Cardiac muscle cell (in vitro differentiated cells and primary cell): ENCODE results near the gene TRIM54. TPM values are rescaled to one million over a fixed set of nuclear protein-coding genes. Genes with fewer than 3 reads are reported as not detected.
A peak's percentile ranks its signal among the peaks of the same experiment; 100 is the strongest.

Source experiments
- DNase-seq, 2 donors: peaks; one replicate each; pipeline versions ENCODE4 v3.0.0 to v3.0.0-alpha.2; 2010 to 2017; ENCODE audit warnings: low read depth in 1 of 2, low spot score in 1 of 2
- H3K27ac ChIP-seq: fragments of 200-600 bp; sonication (generic); 2 replicates; pipeline ENCODE4 v1.5.1; 2016
- H3K27me3 ChIP-seq: fragments of 200-600 bp; sonication (generic); 2 replicates; pipeline ENCODE4 v1.6.0; 2016; ENCODE audit warnings: control low read depth
- H3K36me3 ChIP-seq: fragments of 200-600 bp; sonication (generic); 2 replicates; pipeline ENCODE4 v1.5.1; 2016; ENCODE audit warnings: control low read depth
- H3K4me1 ChIP-seq: fragments of 200-600 bp; sonication (generic); 2 replicates; pipeline ENCODE4 v1.8.1; 2017; ENCODE audit warnings: low read depth, mild to moderate bottlenecking, mixed run types
- H3K4me3 ChIP-seq: fragments of 200-600 bp; sonication (generic); 2 replicates; pipeline ENCODE4 v1.5.1; 2016; ENCODE audit warnings: mild to moderate bottlenecking
- H3K9me3 ChIP-seq: fragments of 200-600 bp; sonication (generic); 2 replicates; pipeline ENCODE4 v1.5.1; 2017; ENCODE audit warnings: low read depth, mild to moderate bottlenecking, control low read depth
- polyA plus RNA-seq: library from polyadenylated mRNA; unstranded; fragments of >200 nt; fragmentation: Nextera tagmentation; extraction: Ambion mirVana; gene quantifications from 2 replicates; pipeline ENCODE4 v1.2.1, GENCODE V29; 2016
- total RNA-seq: library from RNA; depleted of rRNA; stranded (reverse); fragments of >200 nt; gene quantifications from 2 replicates; pipeline ENCODE4 v1.2.3, GENCODE V29; 2016
- TF ChIP-seq, protein P1 (sequence below): IDR thresholded peaks from 2 replicates; pipeline ENCODE4 v1.5.1; 2012; ENCODE audit warnings: low read depth, mild to moderate bottlenecking, low read length

TRIM54 gene
- total and polyA plus RNA-seq, 2 experiments from 2014 or later, result 46.7 to 65.9 TPM

DNA sequence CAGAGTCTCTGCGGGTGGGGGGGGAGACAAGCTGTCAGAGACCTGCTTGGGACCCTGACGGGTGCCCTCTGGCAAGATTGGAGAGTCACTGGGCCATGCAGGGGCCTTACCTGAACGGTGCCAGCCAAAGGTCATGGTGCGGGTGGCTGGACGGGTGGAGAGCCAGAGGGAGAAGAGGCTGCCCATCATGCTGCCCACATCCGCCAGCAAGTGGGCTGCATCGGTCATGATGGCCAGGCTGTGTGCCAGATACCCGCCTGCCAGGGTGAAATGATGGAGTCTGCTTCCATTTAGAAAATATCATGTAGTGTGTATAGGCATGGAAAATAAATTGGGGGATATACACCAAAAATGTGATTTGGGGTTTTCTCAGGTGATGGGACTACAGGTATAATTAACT lies 24.2 kb upstream of the TRIM54 start:
- Histone ChIP-seq H3K27me3 (no peaks in the 10 kb centered on the region), H3K4me1 (peaks cover 19% of the 10 kb centered on the region)

DNA sequence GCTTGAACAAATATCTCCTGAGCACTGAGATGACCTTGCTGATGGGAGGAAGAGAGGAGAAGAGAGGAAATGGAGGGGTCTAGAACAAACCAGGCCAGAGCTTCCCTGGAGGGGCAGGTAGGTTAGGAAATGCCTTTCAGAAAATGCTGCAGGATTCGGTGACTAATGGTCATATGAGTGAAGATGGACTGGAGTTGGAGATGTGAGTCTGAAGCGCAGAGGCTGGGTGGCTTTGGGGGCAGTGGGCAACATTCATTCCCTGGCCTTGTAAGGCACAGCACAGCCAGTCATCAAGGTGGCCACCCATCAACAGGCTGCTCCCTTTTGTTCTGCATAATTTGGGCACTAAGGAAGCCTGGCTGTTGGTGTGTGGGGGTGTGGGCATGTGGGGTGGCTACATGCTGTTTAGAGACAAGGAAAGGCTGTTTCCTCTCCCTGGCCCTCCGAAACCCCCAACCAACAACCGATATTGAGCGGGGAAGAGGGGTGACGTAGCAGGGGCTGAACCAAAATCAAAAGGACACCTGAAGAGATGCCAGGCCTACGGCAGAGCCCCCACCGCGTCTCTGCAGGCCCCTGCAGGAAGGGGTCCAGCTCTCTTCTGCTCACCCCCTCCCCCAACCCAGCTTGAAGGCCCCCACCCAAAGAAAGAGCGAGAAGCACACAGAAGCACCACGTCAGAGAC lies 20.8 kb upstream of the TRIM54 start:
- no peak for DNase-seq
- H3K4me3 ChIP-seq, result peak overlapping the region; percentile 92
- H3K36me3 ChIP-seq, result peaks cover 14% of the 10 kb centered on the region
- no peaks in the 10 kb centered on the region for H3K9me3 ChIP-seq
- TF ChIP-seq, protein P1, sequence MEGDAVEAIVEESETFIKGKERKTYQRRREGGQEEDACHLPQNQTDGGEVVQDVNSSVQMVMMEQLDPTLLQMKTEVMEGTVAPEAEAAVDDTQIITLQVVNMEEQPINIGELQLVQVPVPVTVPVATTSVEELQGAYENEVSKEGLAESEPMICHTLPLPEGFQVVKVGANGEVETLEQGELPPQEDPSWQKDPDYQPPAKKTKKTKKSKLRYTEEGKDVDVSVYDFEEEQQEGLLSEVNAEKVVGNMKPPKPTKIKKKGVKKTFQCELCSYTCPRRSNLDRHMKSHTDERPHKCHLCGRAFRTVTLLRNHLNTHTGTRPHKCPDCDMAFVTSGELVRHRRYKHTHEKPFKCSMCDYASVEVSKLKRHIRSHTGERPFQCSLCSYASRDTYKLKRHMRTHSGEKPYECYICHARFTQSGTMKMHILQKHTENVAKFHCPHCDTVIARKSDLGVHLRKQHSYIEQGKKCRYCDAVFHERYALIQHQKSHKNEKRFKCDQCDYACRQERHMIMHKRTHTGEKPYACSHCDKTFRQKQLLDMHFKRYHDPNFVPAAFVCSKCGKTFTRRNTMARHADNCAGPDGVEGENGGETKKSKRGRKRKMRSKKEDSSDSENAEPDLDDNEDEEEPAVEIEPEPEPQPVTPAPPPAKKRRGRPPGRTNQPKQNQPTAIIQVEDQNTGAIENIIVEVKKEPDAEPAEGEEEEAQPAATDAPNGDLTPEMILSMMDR, result no peak
- no peak overlapping the region for H3K27ac ChIP-seq
- H3K4me1 ChIP-seq, result peaks cover 23% of the 10 kb centered on the region
- H3K27me3 ChIP-seq, result peaks cover 4% of the 10 kb centered on the region

More for the DNA sequence above, 24.2 kb upstream of the TRIM54 start:
- no peak for DNase-seq
- Histone ChIP-seq H3K4me3 (no peak overlapping the region), H3K9me3 (no peaks in the 10 kb centered on the region), H3K36me3 (peaks cover 22% of the 10 kb centered on the region), H3K27ac (no peak overlapping the region)
- TF ChIP-seq, protein P1, result no peak

DNA sequence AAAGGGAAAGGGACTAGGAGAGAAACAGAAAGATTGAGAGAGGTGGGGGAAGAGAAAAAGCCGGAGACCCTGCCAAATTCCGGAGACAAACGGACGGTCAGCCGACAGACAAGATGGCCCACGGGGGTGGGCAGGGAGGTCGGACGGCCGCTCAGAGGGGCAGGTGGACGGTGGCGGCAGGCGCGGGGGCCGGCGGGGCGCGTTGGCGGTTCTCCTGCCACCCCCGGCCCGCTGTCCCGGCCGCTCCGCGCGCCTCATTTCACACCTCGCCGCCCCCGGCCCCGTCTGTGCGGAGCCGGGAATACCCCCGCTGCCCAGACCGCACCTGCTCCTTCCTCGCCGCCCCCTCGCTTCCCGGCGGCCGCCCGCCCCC lies 20.3 kb upstream of the TRIM54 start:
- Histone ChIP-seq H3K4me3 (peak overlapping the region; percentile 92), H3K9me3 (no peaks in the 10 kb centered on the region), H3K36me3 (peaks cover 9% of the 10 kb centered on the region), H3K27me3 (peaks cover 4% of the 10 kb centered on the region), H3K4me1 (peaks cover 23% of the 10 kb centered on the region), H3K27ac (no peak overlapping the region)
- no peak for DNase-seq
- TF ChIP-seq, protein P1, result no peak

DNA sequence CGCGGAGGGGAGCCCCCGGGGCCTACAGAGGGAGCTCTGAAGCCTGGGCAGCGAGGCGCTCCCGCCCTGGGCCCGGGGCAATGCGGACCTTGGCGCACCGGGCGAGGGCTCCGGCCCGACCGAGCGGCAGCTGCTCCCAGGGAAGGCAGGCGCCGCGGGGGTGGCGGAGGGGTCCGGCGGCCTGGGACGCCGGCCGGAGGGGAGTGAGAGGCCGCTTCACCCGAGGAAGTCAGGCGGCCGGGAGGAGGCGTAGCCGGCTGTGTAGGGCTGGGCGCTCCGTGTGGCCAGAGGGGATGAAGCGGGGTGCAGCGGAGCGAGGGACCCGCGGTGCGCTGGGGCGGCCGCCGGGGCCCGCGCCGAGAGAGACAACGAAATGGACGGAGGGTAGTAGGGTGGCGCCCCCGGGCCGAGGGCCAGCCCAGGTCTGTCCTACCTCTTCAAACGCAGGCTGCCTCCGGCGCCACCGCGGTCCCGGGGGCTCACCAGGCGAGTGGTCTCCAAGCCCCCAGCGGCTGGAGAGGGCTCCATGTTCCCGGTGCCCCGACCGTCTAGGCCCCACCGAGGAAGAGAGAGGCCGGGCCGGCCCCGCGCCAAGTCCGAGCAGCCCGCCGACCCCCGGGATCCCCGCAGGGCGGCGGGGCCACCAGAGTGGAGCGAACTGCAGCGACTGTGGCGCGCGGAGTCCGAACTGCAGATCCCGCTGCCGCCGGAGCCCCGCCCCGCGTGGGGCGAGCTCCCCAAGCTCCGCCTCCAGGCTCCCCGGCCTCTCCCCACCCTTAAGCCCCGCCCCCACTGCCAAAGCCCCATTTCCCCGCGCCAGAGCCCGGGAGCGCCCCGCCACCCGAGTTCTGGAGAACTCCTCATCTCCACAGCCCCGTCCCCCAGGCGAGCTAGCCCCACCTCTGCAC lies 19.6 kb upstream of the TRIM54 start, which contains the start of gene SLC30A3:
SLC30A3 (minus strand) TSS at position 669 of the 908 bp plus-strand sequence; CDS start at position 528, 141 bp downstream.
- DNase-seq, result peak; percentile 38 to 89
- peak within 1 kb of the TSS; percentile 92 for H3K4me3 ChIP-seq
- peaks cover 4% of the 10 kb centered on the region for H3K27me3 ChIP-seq
- no peaks in the 10 kb centered on the region for H3K9me3 ChIP-seq
- H3K4me1 ChIP-seq, result peaks cover 23% of the 10 kb centered on the region
- peaks cover 1% of the 10 kb centered on the region for H3K36me3 ChIP-seq
- H3K27ac ChIP-seq, result peak within 1 kb of the TSS; percentile 8
- TF ChIP-seq, protein P1, result no peak

DNA sequence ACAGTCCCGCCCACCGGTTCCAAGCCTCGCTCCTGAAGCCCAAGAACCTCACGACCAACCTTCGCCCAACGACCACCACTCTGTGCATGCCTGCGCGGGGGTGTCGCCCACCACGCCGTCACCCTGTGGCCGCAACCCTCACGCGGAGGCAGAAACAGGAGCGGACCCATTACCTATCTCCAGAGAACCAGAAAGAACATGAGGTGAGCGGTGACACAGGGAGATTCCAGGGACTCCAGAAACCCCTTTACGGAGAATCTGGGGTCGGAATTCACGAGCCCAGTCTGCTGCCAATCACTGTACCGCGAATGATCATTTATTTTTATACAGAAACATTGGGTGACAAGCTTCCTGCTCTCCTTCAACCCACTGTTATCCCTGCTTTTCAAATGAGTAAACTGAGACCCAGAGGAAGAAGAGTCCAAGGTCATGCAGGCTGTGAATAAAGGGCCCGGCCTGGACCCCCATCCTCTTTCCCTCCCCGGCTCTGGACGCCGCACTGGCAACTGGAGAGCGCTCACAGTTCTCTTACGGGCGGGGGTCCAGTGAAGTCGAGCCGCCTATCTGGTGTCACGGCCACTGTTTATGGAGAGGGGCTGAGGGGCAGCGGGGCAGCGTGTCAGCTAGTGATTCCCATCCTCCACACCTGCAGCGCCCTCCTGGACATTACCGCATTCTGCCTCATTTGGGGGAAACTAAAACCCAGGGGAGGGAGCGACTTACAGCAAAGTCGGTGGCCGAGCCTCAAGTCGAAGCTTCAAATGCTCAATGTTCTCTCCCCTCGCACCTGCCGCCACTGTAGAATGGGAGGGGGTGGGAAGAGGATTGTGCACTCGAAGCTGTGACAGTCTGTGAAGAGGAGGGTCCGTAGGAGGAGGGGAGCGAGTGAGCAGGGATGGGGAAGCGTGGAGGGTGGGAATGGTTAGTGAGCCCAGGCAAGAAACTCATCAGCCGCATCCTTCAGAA lies 18.7 kb upstream of the TRIM54 start:
- H3K27me3 ChIP-seq, result peaks cover 4% of the 10 kb centered on the region
- no peaks in the 10 kb centered on the region for H3K9me3 ChIP-seq
- peak overlapping the region; percentile 92 for H3K4me3 ChIP-seq
- H3K27ac ChIP-seq, result peak overlapping the region; percentile 8
- H3K36me3 ChIP-seq, result no peaks in the 10 kb centered on the region
- peak in 1 of 2 donors; percentile 38 for DNase-seq
- peaks cover 23% of the 10 kb centered on the region for H3K4me1 ChIP-seq
- TF ChIP-seq, protein P1, result no peak
